ENCODE results near the gene CHST9.

CHST9 gene

GRCh38 chr18:26893996-26894395, 291.1 kb downstream of the CHST9 start:
- Histone ChIP-seq H3K79me2 (ENCODE audit: insufficient read depth, low read length) (no peaks in the 10 kb centered on the region), H3K4me1 (ENCODE audit: insufficient read depth, low read length) (no peaks in the 10 kb centered on the region), H3K4me2 (ENCODE audit: insufficient read depth, low read length) (no peak overlapping the region), H3K27ac (ENCODE audit: low read length) (no peak overlapping the region), H3K9ac (ENCODE audit: low read depth, low read length) (no peak overlapping the region), H3K4me3 (ENCODE audit: low read depth in 1 of 2, low read length in 2 of 2) (no peak overlapping the region), H3K27me3 (ENCODE audit: insufficient read depth, low read length, poor library complexity) (no peaks in the 10 kb centered on the region), H3K36me3 (ENCODE audit: insufficient read depth, low read length) (no peaks in the 10 kb centered on the region), H2AFZ (ENCODE audit: low read depth, low read length) (no peak overlapping the region), H4K20me1 (ENCODE audit: insufficient read depth, low read length) (no peaks in the 10 kb centered on the region), H3K9me3 (ENCODE audit: insufficient read depth, low read length, severe bottlenecking) (no peaks in the 10 kb centered on the region)
- TF ChIP-seq EZH2 (IDR thresholded peaks at IDR 0.05; ENCODE audit: borderline replicate concordance, low read depth, low read length, severe bottlenecking), result no peak
- TF ChIP-seq CTCF (IDR thresholded peaks at IDR 0.05; ENCODE audit: borderline replicate concordance, extremely low read depth, low read length, poor library complexity, severe bottlenecking), result no peak
- DNase-seq (no peak), ATAC-seq (ENCODE audit: insufficient read depth, low read depth) (no peak)

GRCh38 chr18:26888259-26888658, 296.8 kb downstream of the CHST9 start:
- Histone ChIP-seq H3K79me2 (ENCODE audit: insufficient read depth, low read length) (no peaks in the 10 kb centered on the region), H3K9me3 (ENCODE audit: insufficient read depth, low read length, severe bottlenecking) (no peaks in the 10 kb centered on the region), H3K4me1 (ENCODE audit: insufficient read depth, low read length) (no peaks in the 10 kb centered on the region), H3K4me3 (ENCODE audit: low read depth in 1 of 2, low read length in 2 of 2) (no peak overlapping the region), H3K36me3 (ENCODE audit: insufficient read depth, low read length) (no peaks in the 10 kb centered on the region), H3K4me2 (ENCODE audit: insufficient read depth, low read length) (no peak overlapping the region), H2AFZ (ENCODE audit: low read depth, low read length) (no peak overlapping the region), H3K9ac (ENCODE audit: low read depth, low read length) (no peak overlapping the region), H3K27ac (ENCODE audit: low read length) (no peak overlapping the region), H3K27me3 (ENCODE audit: insufficient read depth, low read length, poor library complexity) (no peaks in the 10 kb centered on the region), H4K20me1 (ENCODE audit: insufficient read depth, low read length) (no peaks in the 10 kb centered on the region)
- ATAC-seq (ENCODE audit: insufficient read depth, low read depth) (no peak), DNase-seq (no peak)
- no peak for TF ChIP-seq CTCF (IDR thresholded peaks at IDR 0.05; ENCODE audit: borderline replicate concordance, extremely low read depth, low read length, poor library complexity, severe bottlenecking)
- no peak for TF ChIP-seq EZH2 (IDR thresholded peaks at IDR 0.05; ENCODE audit: borderline replicate concordance, low read depth, low read length, severe bottlenecking)

DNA sequence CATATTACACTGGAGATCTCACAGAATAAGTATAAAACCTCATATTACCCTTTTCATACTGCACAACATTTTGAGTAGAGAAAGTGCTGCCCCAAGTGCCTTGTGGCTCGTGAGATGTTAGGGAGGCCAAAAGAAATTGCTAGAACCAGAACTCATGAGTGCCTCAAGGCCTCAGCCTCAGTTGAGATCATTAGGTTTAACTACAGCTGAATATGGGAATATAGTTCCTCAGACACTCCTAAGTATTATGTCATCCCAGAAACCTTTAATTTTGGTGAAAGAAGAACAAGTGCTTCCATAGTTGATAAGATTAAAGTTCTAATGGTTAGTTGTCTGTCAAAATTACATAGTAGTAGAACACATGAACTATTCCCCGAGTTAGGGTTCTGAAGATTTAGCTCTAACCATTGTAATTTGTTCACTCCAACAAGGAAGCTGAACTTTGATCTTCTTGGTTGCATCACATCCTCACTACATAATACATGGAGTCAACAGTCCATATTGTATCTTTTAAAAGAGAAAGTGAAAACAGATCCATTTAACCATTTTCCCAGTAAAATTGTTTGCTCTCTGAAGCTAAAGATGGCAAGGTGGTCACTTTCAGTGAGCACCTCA, 310.0 kb downstream of the CHST9 start:
- Histone ChIP-seq H3K79me2 (ENCODE audit: insufficient read depth, low read length) (no peaks in the 10 kb centered on the region), H3K4me2 (ENCODE audit: insufficient read depth, low read length) (peak overlapping the region; percentile 33; the same call in 1 of the 2 replicates), H3K4me3 (ENCODE audit: low read depth in 1 of 2, low read length in 2 of 2) (no peak overlapping the region), H3K9me3 (ENCODE audit: insufficient read depth, low read length, severe bottlenecking) (no peaks in the 10 kb centered on the region), H3K27ac (ENCODE audit: low read length) (no peak overlapping the region; the same call in 1 of the 2 replicates), H3K27me3 (ENCODE audit: insufficient read depth, low read length, poor library complexity) (no peaks in the 10 kb centered on the region), H4K20me1 (ENCODE audit: insufficient read depth, low read length) (no peaks in the 10 kb centered on the region), H3K9ac (ENCODE audit: low read depth, low read length) (no peak overlapping the region), H3K4me1 (ENCODE audit: insufficient read depth, low read length) (peaks cover 11% of the 10 kb centered on the region), H2AFZ (ENCODE audit: low read depth, low read length) (peak overlapping the region; percentile 67), H3K36me3 (ENCODE audit: insufficient read depth, low read length) (no peaks in the 10 kb centered on the region)
- ATAC-seq (ENCODE audit: insufficient read depth, low read depth) (peak; percentile 74), DNase-seq (no peak)
- TF ChIP-seq CTCF (IDR thresholded peaks at IDR 0.05; ENCODE audit: borderline replicate concordance, extremely low read depth, low read length, poor library complexity, severe bottlenecking), result no peak
- no peak for TF ChIP-seq EZH2 (IDR thresholded peaks at IDR 0.05; ENCODE audit: borderline replicate concordance, low read depth, low read length, severe bottlenecking)

Measured in DND-41 (cell line).